HepG2 (cell line): ENCODE measurements around the gene SDC4. TPM values are rescaled to one million over a fixed set of nuclear protein-coding genes. Genes with fewer than 3 reads are reported as not detected.

ENCODE experiments used
- AKAP8 ChIP-seq: sonication (generic); formaldehyde crosslinking; IDR thresholded peaks from 2 replicates; pipeline ENCODE4 v1.5.1; 2020; ENCODE audit warnings: mild to moderate bottlenecking, missing genetic modification reagents
- ASH2L ChIP-seq: fragments of 300-600, 200-600 bp; sonication (generic); IDR thresholded peaks from 2 replicates; pipeline ENCODE4 v1.7.0; 2017; ENCODE audit warnings: low read depth, mild to moderate bottlenecking, moderate library complexity, mixed read lengths, low read length; ENCODE audit not compliant: insufficient read length
- ATF5 ChIP-seq: sonication (generic); formaldehyde crosslinking; IDR thresholded peaks from 2 replicates; pipeline ENCODE4 v1.4.0; 2020; ENCODE audit warnings: mild to moderate bottlenecking, low read depth, missing genetic modification reagents
- CCDC6 ChIP-seq: sonication (generic); formaldehyde crosslinking; IDR thresholded peaks from 2 replicates; pipeline ENCODE4 v1.8.1; 2022; ENCODE audit warnings: mild to moderate bottlenecking, missing genetic modification reagents, moderate library complexity
- GPBP1L1 ChIP-seq: sonication (generic); formaldehyde crosslinking; IDR thresholded peaks from 2 replicates; pipeline ENCODE4 v1.5.0; 2020; ENCODE audit warnings: mild to moderate bottlenecking, missing genetic modification reagents
- HNF1B ChIP-seq: sonication (generic); formaldehyde crosslinking; IDR thresholded peaks from 2 replicates; pipeline ENCODE4 v1.5.1; 2020; ENCODE audit warnings: mild to moderate bottlenecking, moderate library complexity, missing genetic modification reagents
- IKZF1 ChIP-seq: fragments of 450-650 bp; IDR thresholded peaks from 2 replicates; pipeline ENCODE4 v1.7.1; 2016
- JARID2 ChIP-seq: sonication (generic); formaldehyde crosslinking; IDR thresholded peaks from 2 replicates; pipeline ENCODE4 v1.8.1; 2023; ENCODE audit warnings: missing genetic modification reagents, inconsistent platforms; ENCODE audit not compliant: insufficient replicate concordance
- KAT8 ChIP-seq: IDR thresholded peaks from 2 replicates; pipeline ENCODE4 v1.6.1; 2016; ENCODE audit warnings: missing genetic modification reagents, missing compliant biosample characterization
- KLF13 ChIP-seq: sonication (generic); formaldehyde crosslinking; IDR thresholded peaks from 2 replicates; pipeline ENCODE4 v1.4.0; 2020; ENCODE audit warnings: mild to moderate bottlenecking, missing genetic modification reagents
- MXD1 ChIP-seq: sonication (generic); formaldehyde crosslinking; IDR thresholded peaks from 2 replicates; pipeline ENCODE4 v1.4.0; 2020; ENCODE audit warnings: mild to moderate bottlenecking, missing genetic modification reagents
- NCOA5 ChIP-seq: sonication (generic); formaldehyde crosslinking; IDR thresholded peaks from 2 replicates; pipeline ENCODE4 v1.4.0; 2020; ENCODE audit warnings: missing genetic modification reagents
- PAF1 ChIP-seq: IDR thresholded peaks from 2 replicates; pipeline ENCODE4 v1.6.1; 2016; ENCODE audit warnings: missing genetic modification reagents, missing compliant biosample characterization
- PAXIP1 ChIP-seq: sonication (generic); formaldehyde crosslinking; conservative IDR thresholded peaks from 2 replicates; pipeline ENCODE4 v1.4.0; 2020; ENCODE audit warnings: mild to moderate bottlenecking, missing genetic modification reagents, moderate library complexity
- PRMT3 ChIP-seq: sonication (generic); formaldehyde crosslinking; IDR thresholded peaks from 2 replicates; pipeline ENCODE4 v1.8.1; 2022; ENCODE audit warnings: low read depth, mild to moderate bottlenecking, moderate library complexity, missing genetic modification reagents, borderline replicate concordance
- RAD21 ChIP-seq: fragments of 450-650 bp; formaldehyde crosslinking; IDR thresholded peaks from 2 replicates; pipeline ENCODE4 v1.5.0; 2020; ENCODE audit warnings: mild to moderate bottlenecking
- RFX1 ChIP-seq: fragments of 450-650 bp; IDR thresholded peaks from 2 replicates; pipeline ENCODE4 v1.6.1; 2017
- SALL2 ChIP-seq: sonication (generic); formaldehyde crosslinking; IDR thresholded peaks from 2 replicates; pipeline ENCODE4 v1.8.1; 2023; ENCODE audit warnings: mild to moderate bottlenecking, missing genetic modification reagents, inconsistent platforms
- ZNF205 ChIP-seq: IDR thresholded peaks from 2 replicates; pipeline ENCODE4 v1.6.1; 2018; ENCODE audit warnings: missing biosample characterization, missing genetic modification reagents
- ZNF207 ChIP-seq: fragments of 450-650 bp; IDR thresholded peaks from 2 replicates; pipeline ENCODE4 v1.6.1; 2016; ENCODE audit warnings: antibody characterized with exemption, borderline replicate concordance
- ZNF567 ChIP-seq: sonication (generic); formaldehyde crosslinking; IDR thresholded peaks from 2 replicates; pipeline ENCODE4 v1.8.1; 2023; ENCODE audit warnings: mild to moderate bottlenecking, missing genetic modification reagents, borderline replicate concordance
- ZNF614 ChIP-seq: IDR thresholded peaks from 2 replicates; pipeline ENCODE4 v1.6.1; 2018; ENCODE audit warnings: missing biosample characterization, missing genetic modification reagents, inconsistent platforms, borderline replicate concordance
- ZSCAN20 ChIP-seq: sonication (generic); formaldehyde crosslinking; IDR thresholded peaks from 2 replicates; pipeline ENCODE4 v1.4.0; 2020; ENCODE audit warnings: missing genetic modification reagents, mild to moderate bottlenecking, borderline replicate concordance
- polyA plus RNA-seq, 8 experiments: library from polyadenylated mRNA; depleted of rRNA in 3 of 8; stranded (reverse) in 7 of 8; unstranded in 1 of 8; fragments of >200 nt; fragmentation: Illumina TruSeq in 4 of 8; extraction: Trizol in 4 of 8; gene quantifications; 2 replicates each; pipeline versions ENCODE4 v1.2.1 to v1.2.3, GENCODE V29; 2011 to 2016; ENCODE audit warnings: low read depth in 4 of 8, missing spikeins in 1 of 8, mixed read lengths in 1 of 8; ENCODE audit not compliant: insufficient read depth in 1 of 8
- total RNA-seq, 5 experiments: library from RNA; depleted of rRNA; stranded (reverse); fragments of >200 nt; fragmentation: Illumina TruSeq; extraction: Trizol; gene quantifications; 2 replicates each; pipeline ENCODE4 v1.2.3, GENCODE V29; 2016; ENCODE audit warnings: low read depth in 1 of 5

Gene SDC4
- total and polyA plus RNA-seq, 2 of the 13 experiments (the other 11 are each of a cell fraction or from before 2014, with no cell fraction given), result 49.0 to 65.1 TPM

GRCh38 chr20:45322952-45323383 lies 25.3 kb downstream of the SDC4 start (continued):
- TF ChIP-seq JARID2 (CRISPR knock-in tag), result no peak
- TF ChIP-seq GPBP1L1 (CRISPR knock-in tag), result no peak
- no peak for TF ChIP-seq ZSCAN20 (CRISPR knock-in tag)
- TF ChIP-seq ATF5 (CRISPR knock-in tag), result no peak
- TF ChIP-seq MXD1 (CRISPR knock-in tag), result no peak
- peak; percentile 88; the same call in 1 of the 2 replicates for TF ChIP-seq ZNF614 (CRISPR knock-in tag)
- TF ChIP-seq ZNF567 (CRISPR knock-in tag), result no peak
- TF ChIP-seq PAF1, result no peak
- no peak for TF ChIP-seq NCOA5 (CRISPR knock-in tag)
- TF ChIP-seq KAT8 (CRISPR knock-in tag), result peak; percentile 79
- peak; percentile 65; the same call in 1 of the 2 replicates for TF ChIP-seq SALL2 (CRISPR knock-in tag)
- peak; percentile 67; the same call in 1 of the 2 replicates for TF ChIP-seq HNF1B (CRISPR knock-in tag)
- TF ChIP-seq CCDC6 (CRISPR knock-in tag), result no peak
- no peak for TF ChIP-seq ZNF207
- TF ChIP-seq IKZF1, result no peak
- TF ChIP-seq PRMT3, result no peak
- TF ChIP-seq RFX1, result no peak
- TF ChIP-seq ZNF205 (CRISPR knock-in tag), result 0 out of 2 replicates have a peak, but pooled peaks have one; percentile 58
- TF ChIP-seq AKAP8 (CRISPR knock-in tag), result no peak
- TF ChIP-seq PAXIP1, result no peak
- TF ChIP-seq RAD21 (CRISPR knock-in tag), result peak; percentile 98
- TF ChIP-seq KLF13 (CRISPR knock-in tag), result no peak
- TF ChIP-seq ASH2L, result peak; percentile 48
